Muscle layer of colon (tissue), 2 donors: ENCODE results near the gene C10orf71.

ENCODE experiments used
- H3K27ac ChIP-seq: one replicate; pipeline ENCODE4 v1.7.0; 2013; ENCODE audit warnings: low read depth, mild to moderate bottlenecking, low read length, moderate library complexity
- H3K27me3 ChIP-seq, 2 donors: one replicate each; pipeline ENCODE4 v1.7.0; 2013; ENCODE audit warnings: low read length in 2 of 2, mild to moderate bottlenecking in 2 of 2; ENCODE audit not compliant: insufficient read depth in 2 of 2, control insufficient read depth in 1 of 2
- H3K36me3 ChIP-seq: one replicate; pipeline ENCODE4 v1.7.0; 2013; ENCODE audit warnings: mild to moderate bottlenecking, low read length; ENCODE audit not compliant: insufficient read depth
- H3K4me1 ChIP-seq: one replicate; pipeline ENCODE4 v1.7.0; 2013; ENCODE audit warnings: mild to moderate bottlenecking, low read length; ENCODE audit not compliant: insufficient read depth
- H3K4me3 ChIP-seq, 2 donors: one replicate each; pipeline ENCODE4 v1.7.0; 2013; ENCODE audit warnings: low read length in 2 of 2, low read depth in 1 of 2, mild to moderate bottlenecking in 1 of 2, moderate library complexity in 1 of 2
- H3K9ac ChIP-seq: one replicate; pipeline ENCODE4 v1.7.0; 2013; ENCODE audit warnings: low read length
- H3K9me3 ChIP-seq: one replicate; pipeline ENCODE4 v1.7.0; 2013; ENCODE audit warnings: mild to moderate bottlenecking, low read length
- donor health status: abdominal sarcoma.
- donor health status: Adenocarcinoma of cecum.

C10orf71 gene

DNA sequence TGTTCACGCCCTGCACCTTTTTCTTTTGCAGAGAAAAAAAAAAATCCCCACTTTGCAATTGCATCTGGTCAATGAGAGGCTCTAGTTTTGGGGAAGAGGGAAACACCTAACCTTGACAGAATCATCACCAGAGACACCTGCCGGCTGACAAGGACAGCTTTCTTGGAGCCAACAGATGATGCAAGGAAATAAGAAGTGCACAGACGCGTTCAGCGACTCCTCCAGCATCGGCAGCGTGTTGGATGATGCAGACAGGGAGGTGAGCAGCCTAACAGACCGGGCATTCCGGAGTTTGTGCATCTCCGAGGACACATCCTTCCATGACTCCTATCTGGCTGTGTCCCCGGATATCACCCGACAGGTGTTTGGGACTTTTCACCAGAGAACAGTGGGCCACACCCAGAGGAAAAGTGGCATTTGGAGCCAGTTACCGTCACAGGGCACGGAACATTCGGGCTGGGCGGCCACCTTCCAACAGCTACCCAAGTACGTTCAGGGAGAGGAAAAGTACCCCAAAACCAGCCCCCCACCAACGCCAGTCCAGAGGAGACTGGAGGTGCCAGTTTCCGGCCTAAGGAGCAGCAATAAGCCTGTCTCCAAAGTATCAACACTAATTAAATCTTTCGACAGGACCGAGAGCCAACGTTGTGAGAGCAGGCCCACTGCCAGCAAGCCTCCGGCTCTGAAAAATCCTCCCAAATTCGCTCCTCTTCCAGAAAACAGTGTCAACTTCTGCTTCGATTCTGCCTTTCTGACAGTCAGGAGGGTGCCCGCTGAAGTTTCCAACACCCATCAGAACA is 23.6 kb downstream of the C10orf71 start:
- H3K4me1 ChIP-seq = no peaks in the 10 kb centered on the region
- no peaks in the 10 kb centered on the region for H3K36me3 ChIP-seq
- H3K4me3 ChIP-seq = no peak overlapping the region
- no peak overlapping the region for H3K27ac ChIP-seq
- no peaks in the 10 kb centered on the region for H3K27me3 ChIP-seq
- no peak overlapping the region for H3K9ac ChIP-seq
- H3K9me3 ChIP-seq = no peaks in the 10 kb centered on the region

DNA sequence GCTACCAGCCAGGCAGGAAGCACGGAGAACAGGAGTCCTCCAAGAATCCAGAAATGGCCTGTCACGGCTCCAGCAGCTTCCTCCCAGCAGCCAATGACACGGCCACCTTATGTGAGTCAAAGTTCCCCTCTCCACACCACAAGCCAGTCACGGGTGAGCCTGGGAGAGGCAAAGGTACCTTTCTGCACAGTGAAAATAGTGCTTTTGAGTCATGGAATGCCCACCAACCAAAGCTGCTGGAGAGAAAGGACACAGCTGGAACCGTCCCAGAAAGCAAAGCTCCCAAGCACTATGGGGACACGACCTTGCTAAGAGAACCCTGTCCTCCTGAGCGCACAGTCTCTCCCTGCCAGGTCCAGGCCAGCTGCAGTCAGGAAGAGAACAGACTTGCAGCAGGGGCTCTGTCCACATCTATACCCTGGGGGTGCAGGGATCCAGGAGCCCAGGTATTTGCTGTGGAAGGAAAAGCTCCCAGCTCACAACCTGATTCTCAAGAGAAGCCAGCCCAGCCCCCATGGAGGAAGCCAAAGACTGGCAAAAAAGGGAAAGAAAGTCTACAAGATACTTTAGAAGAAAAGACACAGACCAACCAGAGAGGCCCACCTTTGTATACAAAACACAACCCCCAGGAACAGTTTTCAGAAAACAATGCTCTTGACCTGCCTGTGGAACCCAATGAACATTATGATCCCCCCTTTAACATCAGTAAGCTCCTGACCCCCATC is 24.4 kb downstream of the C10orf71 start:
- Histone ChIP-seq H3K27ac (no peak overlapping the region), H3K9ac (no peak overlapping the region), H3K36me3 (no peaks in the 10 kb centered on the region), H3K4me1 (no peaks in the 10 kb centered on the region), H3K4me3 (no peak overlapping the region), H3K9me3 (no peaks in the 10 kb centered on the region), H3K27me3 (no peaks in the 10 kb centered on the region)

DNA sequence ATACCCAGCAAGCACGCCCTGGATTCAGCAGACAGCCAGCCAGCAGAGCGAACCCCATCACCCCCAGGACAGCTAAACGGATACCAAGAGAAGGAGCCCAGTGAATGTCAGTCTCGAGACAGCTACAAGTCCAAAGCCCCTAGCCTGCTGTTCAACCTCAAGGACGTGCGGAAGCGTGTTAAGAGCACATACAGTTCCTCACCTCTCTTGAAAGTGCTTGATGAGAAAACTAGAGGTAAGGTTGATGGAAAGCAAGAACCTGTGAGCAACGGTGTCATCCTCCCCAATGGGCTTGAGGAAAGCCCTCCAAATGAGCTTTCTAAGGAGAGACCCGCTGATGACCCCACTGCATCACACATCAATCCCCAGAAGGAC is 24.9 kb downstream of the C10orf71 start:
- Histone ChIP-seq H3K4me1 (no peaks in the 10 kb centered on the region), H3K36me3 (no peaks in the 10 kb centered on the region), H3K9ac (no peak overlapping the region), H3K27ac (no peak overlapping the region), H3K27me3 (no peaks in the 10 kb centered on the region), H3K9me3 (no peaks in the 10 kb centered on the region), H3K4me3 (no peak overlapping the region)

DNA sequence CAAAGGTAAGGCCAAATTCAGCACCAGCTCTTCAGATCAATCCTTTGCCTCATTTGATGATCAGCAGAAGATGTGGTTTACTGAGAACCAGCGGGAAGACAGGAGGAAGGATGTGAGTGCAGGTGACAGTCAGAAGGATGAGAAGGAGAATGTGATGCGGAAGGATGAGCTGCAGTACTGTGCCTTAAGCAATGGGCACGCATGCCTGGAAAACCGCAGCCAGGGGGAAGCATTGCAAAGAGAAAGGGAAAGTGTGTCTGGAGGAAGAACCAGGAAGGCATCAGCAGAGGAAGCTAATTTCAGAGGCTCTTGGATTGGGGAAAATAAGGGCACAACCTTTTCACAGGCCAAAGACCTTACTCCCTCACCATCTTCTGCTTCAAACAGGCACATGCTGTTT is 25.7 kb downstream of the C10orf71 start:
- no peak overlapping the region for H3K9ac ChIP-seq
- H3K9me3 ChIP-seq = no peaks in the 10 kb centered on the region
- H3K4me1 ChIP-seq = no peaks in the 10 kb centered on the region
- H3K27me3 ChIP-seq = no peaks in the 10 kb centered on the region
- H3K36me3 ChIP-seq = no peaks in the 10 kb centered on the region
- H3K27ac ChIP-seq = no peak overlapping the region
- no peak overlapping the region for H3K4me3 ChIP-seq

GRCh38 chr10:49325131-49325915 is 26.4 kb downstream of the C10orf71 start:
- no peaks in the 10 kb centered on the region for H3K9me3 ChIP-seq
- H3K9ac ChIP-seq = no peak overlapping the region
- no peaks in the 10 kb centered on the region for H3K27me3 ChIP-seq
- no peaks in the 10 kb centered on the region for H3K36me3 ChIP-seq
- no peaks in the 10 kb centered on the region for H3K4me1 ChIP-seq
- H3K27ac ChIP-seq = no peak overlapping the region
- H3K4me3 ChIP-seq = no peak overlapping the region

GRCh38 chr10:49325916-49326783 is 27.2 kb downstream of the C10orf71 start:
- H3K9me3 ChIP-seq = no peaks in the 10 kb centered on the region
- no peak overlapping the region for H3K4me3 ChIP-seq
- H3K27me3 ChIP-seq = no peaks in the 10 kb centered on the region
- H3K9ac ChIP-seq = no peak overlapping the region
- H3K27ac ChIP-seq = no peak overlapping the region
- H3K36me3 ChIP-seq = no peaks in the 10 kb centered on the region
- no peaks in the 10 kb centered on the region for H3K4me1 ChIP-seq

- no peak overlapping the region for H3K4me3 ChIP-seq
- no peaks in the 10 kb centered on the region for H3K4me1 ChIP-seq
- H3K36me3 ChIP-seq = no peaks in the 10 kb centered on the region
- H3K27me3 ChIP-seq = no peaks in the 10 kb centered on the region
- H3K27ac ChIP-seq = no peak overlapping the region
- no peaks in the 10 kb centered on the region for H3K9me3 ChIP-seq
- no peak overlapping the region for H3K9ac ChIP-seq
Observed at GRCh38 chr10:49327036-49327813, 28.3 kb downstream of the C10orf71 start.

DNA sequence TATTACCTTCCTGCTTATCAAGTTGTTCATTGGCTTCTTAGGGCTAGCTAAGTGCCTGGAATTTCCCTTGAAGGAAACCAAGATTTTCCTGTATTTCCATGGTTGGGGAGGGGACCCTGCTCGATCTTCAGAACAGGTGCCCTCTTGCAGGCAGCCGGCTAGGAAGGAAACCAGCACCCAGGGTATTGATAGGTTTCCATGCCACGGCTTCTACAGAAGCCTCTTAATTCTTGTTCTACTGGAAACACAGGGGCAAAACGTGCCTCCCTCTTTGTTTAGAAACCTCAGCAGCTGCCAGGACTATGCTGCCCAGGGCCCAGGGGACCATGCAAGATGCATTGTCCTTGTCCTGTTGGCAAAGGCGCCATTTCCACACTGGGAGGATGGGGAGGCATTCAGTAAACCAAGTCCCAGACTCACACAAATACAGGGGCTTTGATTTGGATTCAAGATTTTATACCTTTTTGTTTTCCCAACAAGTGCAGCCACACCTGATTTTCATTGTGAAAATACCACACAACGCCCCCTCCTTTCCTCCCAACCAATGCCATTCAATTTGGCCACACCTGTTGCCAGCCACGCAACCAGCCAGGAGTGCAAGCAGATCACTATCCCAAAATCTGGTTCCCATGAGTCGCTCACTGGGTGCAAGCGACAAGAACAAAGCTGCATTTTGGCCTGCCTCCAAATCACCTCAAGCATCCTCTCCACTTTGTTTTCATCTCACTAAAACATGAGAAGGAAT is 29.6 kb downstream of the C10orf71 start:
- Histone ChIP-seq H3K9ac (no peak overlapping the region), H3K9me3 (no peaks in the 10 kb centered on the region), H3K36me3 (no peaks in the 10 kb centered on the region), H3K4me3 (no peak overlapping the region), H3K27ac (no peak overlapping the region), H3K27me3 (no peaks in the 10 kb centered on the region), H3K4me1 (no peaks in the 10 kb centered on the region)

- Histone ChIP-seq H3K27me3 (no peaks in the 10 kb centered on the region), H3K9ac (no peak overlapping the region), H3K9me3 (no peaks in the 10 kb centered on the region), H3K4me3 (no peak overlapping the region), H3K36me3 (no peaks in the 10 kb centered on the region), H3K4me1 (no peaks in the 10 kb centered on the region), H3K27ac (no peak overlapping the region)
Observed at GRCh38 chr10:49329146-49329505, 30.2 kb downstream of the C10orf71 start.

GRCh38 chr10:49330127-49330665 is 31.2 kb downstream of the C10orf71 start:
- no peaks in the 10 kb centered on the region for H3K27me3 ChIP-seq
- H3K4me1 ChIP-seq = no peaks in the 10 kb centered on the region
- H3K27ac ChIP-seq = no peak overlapping the region
- H3K9ac ChIP-seq = no peak overlapping the region
- no peaks in the 10 kb centered on the region for H3K9me3 ChIP-seq
- H3K4me3 ChIP-seq = no peak overlapping the region
- H3K36me3 ChIP-seq = no peaks in the 10 kb centered on the region
